Measurements from ENCODE around the gene KCNIP1. TPM values are rescaled to one million over a fixed set of nuclear protein-coding genes. Genes with fewer than 3 reads are reported as not detected.

Gene KCNIP1
- total RNA-seq, 1 donor from 2014 or later = 2.3 TPM

- Mint-ChIP-seq H3K9me3 (no peaks in the 10 kb centered on the region), H3K4me3 (no peak overlapping the region), H3K27me3 (ENCODE audit: low read depth) (peaks cover 31% of the 10 kb centered on the region), H3K27ac (no peak overlapping the region), H3K4me1 (peaks cover 24% of the 10 kb centered on the region), H3K36me3 (no peaks in the 10 kb centered on the region)
- no peak for TF ChIP-seq CTCF (IDR thresholded peaks at IDR 0.05; ENCODE audit: unreplicated experiment)
- DNase-seq (ENCODE audit: low spot score in 2 of 2, unreplicated experiment in 2 of 2) = no peak
These were observed 15.2 kb upstream of the KCNIP1 start for GRCh38 chr5:170488570-170488969.

- Mint-ChIP-seq H3K27me3 (ENCODE audit: low read depth) (peaks cover 31% of the 10 kb centered on the region), H3K4me1 (peaks cover 21% of the 10 kb centered on the region), H3K36me3 (no peaks in the 10 kb centered on the region), H3K27ac (no peak overlapping the region), H3K9me3 (no peaks in the 10 kb centered on the region), H3K4me3 (no peak overlapping the region)
- TF ChIP-seq CTCF (IDR thresholded peaks at IDR 0.05; ENCODE audit: unreplicated experiment) = no peak
- DNase-seq (ENCODE audit: low spot score in 2 of 2, unreplicated experiment in 2 of 2) = no peak
These were observed 14.6 kb upstream of the KCNIP1 start for GRCh38 chr5:170489199-170489598.

GRCh38 chr5:170490381-170490780 is 13.4 kb upstream of the KCNIP1 start:
- Mint-ChIP-seq H3K27me3 (ENCODE audit: low read depth) (peaks cover 29% of the 10 kb centered on the region), H3K36me3 (no peaks in the 10 kb centered on the region)
- DNase-seq (ENCODE audit: low spot score in 2 of 2, unreplicated experiment in 2 of 2) = no peak

GRCh38 chr5:170491479-170491878 is 12.3 kb upstream of the KCNIP1 start:
- Mint-ChIP-seq H3K4me3 (no peak overlapping the region), H3K27ac (peak overlapping the region; percentile 65), H3K27me3 (ENCODE audit: low read depth) (peaks cover 37% of the 10 kb centered on the region), H3K9me3 (no peaks in the 10 kb centered on the region), H3K36me3 (no peaks in the 10 kb centered on the region), H3K4me1 (peaks cover 19% of the 10 kb centered on the region)
- no peak for TF ChIP-seq CTCF (IDR thresholded peaks at IDR 0.05; ENCODE audit: unreplicated experiment)
- no peak for DNase-seq (ENCODE audit: low spot score in 2 of 2, unreplicated experiment in 2 of 2)

More at GRCh38 chr5:170490381-170490780, 13.4 kb upstream of the KCNIP1 start:
- Mint-ChIP-seq H3K9me3 (no peaks in the 10 kb centered on the region), H3K4me1 (peaks cover 13% of the 10 kb centered on the region), H3K4me3 (no peak overlapping the region), H3K27ac (no peak overlapping the region)
- TF ChIP-seq CTCF (IDR thresholded peaks at IDR 0.05; ENCODE audit: unreplicated experiment) = no peak

GRCh38 chr5:170493028-170493820 is 10.6 kb upstream of the KCNIP1 start:
- Mint-ChIP-seq H3K27ac (no peak overlapping the region), H3K4me1 (peaks cover 36% of the 10 kb centered on the region), H3K4me3 (no peak overlapping the region), H3K27me3 (ENCODE audit: low read depth) (peaks cover 46% of the 10 kb centered on the region), H3K9me3 (no peaks in the 10 kb centered on the region), H3K36me3 (no peaks in the 10 kb centered on the region)
- no peak for TF ChIP-seq CTCF (IDR thresholded peaks at IDR 0.05; ENCODE audit: unreplicated experiment)
- no peak for DNase-seq (ENCODE audit: low spot score in 2 of 2, unreplicated experiment in 2 of 2)

Data from mesothelial cell of epicardium (in vitro differentiated cells).